CD4-positive, alpha-beta T cell (primary cell): Measurements from ENCODE around the gene ATP12A. TPM values are rescaled to one million over a fixed set of nuclear protein-coding genes. Genes with fewer than 3 reads are reported as not detected.
A peak's percentile ranks its signal among the peaks of the same experiment; 100 is the strongest.

Source experiments
- ATAC-seq: fragments of 200-7000 bp; cut with Tn5 transposase; one replicate; pipeline ENCODE4 v1.10.0; 2022; ENCODE audit warnings: mild to moderate bottlenecking; ENCODE audit not compliant: poor library complexity
- CTCF ChIA-PET: fragments of 350-600 bp; sonication (Branson Sonifier 250); formaldehyde crosslinking; loops from one replicate; lab custom pipeline; 2021; ENCODE audit warnings: antibody characterized with exemption, inconsistent platforms; lab: Charles Lee
- POLR2A ChIA-PET: fragments of 350-600 bp; sonication (Branson Sonifier 250); formaldehyde crosslinking; loops from one replicate; lab custom pipeline; 2021; ENCODE audit warnings: antibody characterized with exemption, inconsistent platforms; lab: Charles Lee
- DNase-seq, 14 experiments: peaks; one replicate each; pipeline ENCODE4 v3.0.0-alpha.2; 2013 to 2020; ENCODE audit warnings: mixed read lengths in 2 of 14
- H3K27ac ChIP-seq, 2 donors: one replicate each; pipeline versions ENCODE4 v1.5.1 to v1.7.0; 2013; ENCODE audit warnings: low read length in 2 of 2, low read depth in 1 of 2, mild to moderate bottlenecking in 1 of 2
- H3K27me3 ChIP-seq, 2 experiments: 1 replicate in 1 of 2; 2 replicates in 1 of 2; pipeline versions ENCODE4 v1.6.1 to v1.7.0; 2013; ENCODE audit warnings: low read length in 2 of 2, control low read depth in 1 of 2, mild to moderate bottlenecking in 1 of 2, moderate library complexity in 1 of 2; ENCODE audit not compliant: insufficient read depth in 2 of 2, control insufficient read depth in 1 of 2
- H3K36me3 ChIP-seq: one replicate; pipeline ENCODE4 v1.6.1; 2013; ENCODE audit warnings: low read length, control low read depth; ENCODE audit not compliant: insufficient read depth
- H3K4me1 ChIP-seq: one replicate; pipeline ENCODE4 v1.6.1; 2013; ENCODE audit warnings: low read length, control low read depth; ENCODE audit not compliant: insufficient read depth
- H3K4me3 ChIP-seq: one replicate; pipeline ENCODE4 v1.5.1; 2013; ENCODE audit warnings: mild to moderate bottlenecking, low read length, moderate library complexity
- H3K9me3 ChIP-seq, 2 experiments: 1 replicate in 1 of 2; 2 replicates in 1 of 2; pipeline versions ENCODE4 v1.6.1 to v1.7.0; 2013; ENCODE audit warnings: low read length in 2 of 2, mild to moderate bottlenecking in 2 of 2, control low read depth in 1 of 2, moderate library complexity in 1 of 2; ENCODE audit not compliant: control insufficient read depth in 1 of 2, insufficient read depth in 1 of 2
- H3K27ac Mint-ChIP-seq: one replicate; pipeline ENCODE4 v1.8.0; 2020; ENCODE audit warnings: mixed read lengths
- H3K27me3 Mint-ChIP-seq: one replicate; pipeline ENCODE4 v1.8.0; 2021; ENCODE audit warnings: mixed read lengths
- H3K36me3 Mint-ChIP-seq: one replicate; pipeline ENCODE4 v1.8.0; 2021; ENCODE audit warnings: low read depth, mixed read lengths
- H3K4me1 Mint-ChIP-seq: one replicate; pipeline ENCODE4 v1.8.0; 2021; ENCODE audit warnings: low read depth, mixed read lengths
- H3K4me3 Mint-ChIP-seq: one replicate; pipeline ENCODE4 v1.8.0; 2020; ENCODE audit warnings: mild to moderate bottlenecking, mixed read lengths
- H3K9me3 Mint-ChIP-seq: one replicate; pipeline ENCODE4 v1.8.0; 2020; ENCODE audit warnings: mixed read lengths
- CTCF ChIP-seq: fragments of 200-600 bp; IDR thresholded peaks from one replicate; pipeline ENCODE4 v1.8.0; 2022; ENCODE audit warnings: antibody characterized with exemption, mild to moderate bottlenecking
- intact Hi-C, 2 experiments: fragments of 100-400 bp; cut with DNase I in 1 of 2; cut with micrococcal nuclease in 1 of 2; formaldehyde crosslinking; loops; one replicate each; pipeline versions ENCODE4 v1.15.1 to v1.9.0; 2023 to 2025; cut with DNase I, micrococcal nuclease
- total RNA-seq, 174 experiments: library from RNA in 2 of 174; stranded (reverse) in 2 of 174; gene quantifications; one replicate each; pipeline ENCODE4 v1.2.3 and lab custom pipeline; 2021 to 2026

The ATP12A gene
- total RNA-seq, 2 experiments from 2014 or later, result 0.05 to 0.06 TPM

GRCh38 chr13:24671386-24672113, 8.7 kb upstream of the ATP12A start:
- no peak overlapping the region for H3K4me3 Mint-ChIP-seq
- CTCF ChIA-PET, result no interaction called here
- no peak overlapping the region for H3K27ac ChIP-seq

DNA sequence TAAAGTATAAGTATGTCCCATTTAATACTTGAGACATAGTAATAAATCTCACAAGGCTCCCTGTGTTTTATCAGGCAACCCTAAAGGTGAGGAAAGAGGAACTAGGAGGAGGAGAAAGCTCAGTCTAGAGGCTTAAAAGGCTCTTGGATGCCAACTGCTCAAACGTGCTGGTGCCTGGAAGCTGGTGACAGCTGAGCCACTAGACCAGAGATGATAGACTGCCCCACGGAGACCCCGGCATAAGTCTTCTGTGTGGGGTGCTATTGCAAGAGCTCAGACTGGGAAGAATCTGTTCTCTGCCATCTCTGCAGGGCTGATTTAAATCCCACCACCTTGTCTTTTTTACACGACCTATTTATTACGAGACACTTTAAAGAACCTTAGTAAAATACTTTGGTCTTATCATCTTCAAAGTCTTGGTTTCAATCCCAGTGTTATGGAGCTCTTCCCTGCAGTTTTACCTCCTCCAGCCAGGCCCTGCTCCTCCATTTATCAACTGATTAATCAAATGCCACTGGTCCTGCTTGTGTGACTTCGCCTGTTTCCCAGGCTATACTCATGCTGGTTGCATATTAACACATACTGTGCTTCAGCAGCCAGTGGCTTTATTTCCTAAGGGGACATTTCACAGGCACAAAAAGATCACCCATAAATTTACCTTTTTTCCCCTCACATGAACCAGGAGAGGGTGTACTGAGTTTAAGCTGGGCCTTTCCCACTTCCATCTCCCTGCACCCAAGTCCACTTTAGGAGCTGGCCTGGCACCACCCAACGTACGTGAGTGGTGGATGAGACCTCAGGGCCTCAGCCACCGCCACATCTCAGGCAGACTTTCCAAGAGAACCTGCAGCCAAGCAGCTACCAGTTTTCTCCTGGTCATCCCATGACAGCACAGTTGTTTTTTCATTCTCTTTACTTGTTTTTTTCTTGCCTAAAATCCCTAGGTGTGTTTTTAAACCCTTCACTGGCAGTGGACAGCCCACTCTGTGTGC, 7.8 kb upstream of the ATP12A start:
- peaks cover 4 to 9% of the 10 kb centered on the region in 2 experiments for H3K27me3 ChIP-seq
- H3K4me3 ChIP-seq, result no peak overlapping the region
- H3K27ac ChIP-seq, result no peak overlapping the region
- no peaks in the 10 kb centered on the region for H3K36me3 ChIP-seq
- Mint-ChIP-seq H3K36me3 (no peaks in the 10 kb centered on the region), H3K4me3 (no peak overlapping the region), H3K9me3 (no peaks in the 10 kb centered on the region), H3K27me3 (peaks cover 35% of the 10 kb centered on the region), H3K4me1 (peaks cover 11% of the 10 kb centered on the region), H3K27ac (no peak overlapping the region)
- no peak for DNase-seq
- no peak for ATAC-seq
- no peaks in the 10 kb centered on the region for H3K9me3 ChIP-seq
- intact Hi-C loops, result loop anchor here in 1 of 2 experiments (5.0 kb wide), 1 partner anchor 95 kb away; no protein-coding TSS in a partner anchor
- POLR2A ChIA-PET, result interaction anchor here (0.6 kb wide), 1 partner anchor 1303 kb away, joined by 3 read pairs; no protein-coding TSS in a partner anchor
- H3K4me1 ChIP-seq, result peaks cover 4% of the 10 kb centered on the region
- TF ChIP-seq CTCF, result no peak
- CTCF ChIA-PET, result no interaction called here

More at GRCh38 chr13:24671386-24672113, 8.7 kb upstream of the ATP12A start:
- Mint-ChIP-seq H3K27me3 (peaks cover 26% of the 10 kb centered on the region), H3K36me3 (no peaks in the 10 kb centered on the region), H3K27ac (no peak overlapping the region), H3K9me3 (no peaks in the 10 kb centered on the region), H3K4me1 (peaks cover 11% of the 10 kb centered on the region)
- Histone ChIP-seq H3K36me3 (no peaks in the 10 kb centered on the region), H3K9me3 (no peaks in the 10 kb centered on the region), H3K4me3 (peak overlapping the region; percentile 17), H3K27me3 (peaks cover 0 to 5% of the 10 kb centered on the region in 2 experiments), H3K4me1 (peaks cover 4% of the 10 kb centered on the region)
- TF ChIP-seq CTCF, result peak; percentile 75
- POLR2A ChIA-PET, result interaction anchor here (0.6 kb wide), 1 partner anchor 1302 kb away, joined by 3 read pairs; no protein-coding TSS in a partner anchor
- DNase-seq (peak in 4 of 14 experiments; percentile 36 to 50 (median 41)), ATAC-seq (peak; percentile 48)
- intact Hi-C loops, result loop anchor here in 1 of 2 experiments (1.0 to 5.0 kb wide), 2 partner anchors 66 to 94 kb away; no protein-coding TSS in a partner anchor

DNA sequence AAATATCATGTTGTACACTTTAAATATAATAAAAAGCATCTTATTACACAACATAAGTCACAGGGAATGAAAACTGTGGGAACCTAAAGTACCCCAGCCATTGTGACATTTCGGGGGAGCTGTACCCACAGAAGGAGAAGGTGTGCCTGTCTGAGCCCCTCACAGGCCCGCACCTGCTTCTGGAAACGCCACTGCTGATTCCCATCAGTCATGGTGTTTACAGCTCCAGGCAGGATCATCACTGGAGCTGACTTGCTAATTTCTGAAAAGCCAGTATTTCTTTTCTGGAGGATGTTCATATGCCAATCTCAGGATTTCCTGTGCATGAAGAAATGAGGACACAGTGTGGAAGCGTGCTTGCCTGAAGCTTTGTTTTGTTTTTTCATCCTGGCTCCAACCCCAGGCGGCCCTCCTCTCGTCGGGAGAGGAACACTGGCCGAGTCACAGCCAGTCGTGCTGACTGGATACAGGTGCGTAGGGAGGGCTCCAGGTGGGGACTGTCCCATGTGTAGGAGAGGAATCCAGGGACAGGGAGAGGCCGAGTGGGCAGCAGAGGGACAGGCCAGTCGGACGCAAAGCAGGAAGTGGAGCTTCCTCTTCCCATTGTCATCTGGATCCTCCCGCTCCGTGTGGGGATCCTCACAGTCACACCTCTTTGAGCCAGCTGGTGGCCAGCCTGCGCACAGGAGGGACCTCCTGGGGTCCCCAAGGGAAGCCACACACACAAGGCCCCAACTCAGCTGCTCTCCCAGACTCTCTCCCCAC, 4.2 kb upstream of the ATP12A start:
- no peak for TF ChIP-seq CTCF
- no peak for ATAC-seq
- Mint-ChIP-seq H3K27me3 (peaks cover 50% of the 10 kb centered on the region), H3K36me3 (no peaks in the 10 kb centered on the region), H3K9me3 (no peaks in the 10 kb centered on the region), H3K4me3 (no peak overlapping the region), H3K4me1 (peaks cover 13% of the 10 kb centered on the region), H3K27ac (no peak overlapping the region)
- Histone ChIP-seq H3K27ac (no peak overlapping the region), H3K36me3 (no peaks in the 10 kb centered on the region), H3K4me1 (peaks cover 13% of the 10 kb centered on the region), H3K4me3 (no peak overlapping the region), H3K9me3 (peaks cover 0 to 8% of the 10 kb centered on the region in 2 experiments), H3K27me3 (peaks cover 26 to 27% of the 10 kb centered on the region in 2 experiments)
- no peak for DNase-seq
- POLR2A ChIA-PET, result no interaction called here
- CTCF ChIA-PET, result no interaction called here
- intact Hi-C loops, result no loop called here
